ENCODE measurements around the gene IL1RN. TPM values are rescaled to one million over a fixed set of nuclear protein-coding genes. Genes with fewer than 3 reads are reported as not detected.

The IL1RN gene
- total and polyA plus RNA-seq, 2 donors (not counting 3 experiments of a cell fraction or from before 2014, with no cell fraction given): not detected

DNA sequence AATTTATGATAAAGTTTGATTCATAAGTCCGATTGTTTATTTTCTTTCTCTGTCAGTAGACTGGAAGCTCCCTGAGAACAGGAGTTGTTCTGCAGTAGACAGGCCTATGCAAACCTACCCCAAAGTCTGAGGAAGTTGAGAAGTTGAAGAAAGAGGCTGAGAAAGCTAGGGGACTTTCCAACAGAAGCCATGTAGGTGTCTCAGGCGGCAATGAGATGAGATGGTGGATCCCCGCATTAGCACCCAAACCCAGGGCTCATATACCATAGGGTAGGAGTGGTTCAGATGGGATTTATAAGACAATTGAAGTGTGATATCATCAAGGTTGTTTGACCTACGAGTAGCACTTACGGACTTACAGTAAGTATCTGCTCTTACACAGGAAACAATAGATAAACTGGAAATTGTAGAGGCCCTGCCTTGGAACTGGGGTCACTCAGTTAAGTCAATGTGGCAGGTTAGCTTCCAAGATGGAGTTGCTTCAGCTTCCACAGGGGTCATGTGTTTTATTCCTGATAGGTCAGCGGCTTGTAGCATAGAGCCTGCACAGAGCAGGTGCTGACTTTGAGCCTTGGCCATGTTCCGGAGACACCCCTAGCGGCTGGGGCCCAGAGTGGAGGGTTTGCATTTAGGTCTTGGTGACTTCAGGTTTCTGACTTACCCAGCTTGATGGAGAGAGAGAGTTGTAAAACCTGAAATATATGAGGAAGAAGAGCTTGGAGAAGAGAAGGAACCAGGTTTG is 44.1 kb downstream of the IL1RN start:
- no peaks in the 10 kb centered on the region for H4K20me1 ChIP-seq (replicated peaks; ENCODE audit: control insufficient read depth, extremely low read depth, insufficient read depth, low read length)
- H2AFZ ChIP-seq (ENCODE audit: low read depth, low read length): no peak overlapping the region
- FAIRE-seq (no peak), DNase-seq (ENCODE audit: low read depth, low spot score) (no peak)
- H3K9me3 ChIP-seq (replicated peaks; ENCODE audit: control insufficient read depth, insufficient read depth, low read length): no peaks in the 10 kb centered on the region
- H3K4me2 ChIP-seq (ENCODE audit: insufficient read depth, low read length): no peak overlapping the region
- H3K4me3 ChIP-seq (replicated peaks in 1 of 3; ENCODE audit: insufficient read depth in 1 of 3, low read depth in 1 of 3, low read length in 3 of 3): no peak overlapping the region
- ChIA-PET POLR2A (interaction anchor here (0.6 kb wide), 1 partner anchor 68 kb away, joined by 4 read pairs; no protein-coding TSS in a partner anchor), CTCF (interaction anchor here (1.0 to 1.4 kb wide), 2 partner anchors 27 to 33 kb away, joined by 3 to 6 read pairs; no protein-coding TSS in a partner anchor)
- no peak overlapping the region for H3K9ac ChIP-seq (replicated peaks; ENCODE audit: extremely low read depth, insufficient read depth, low read length)
- H3K9me1 ChIP-seq (replicated peaks; ENCODE audit: control insufficient read depth, extremely low read depth, insufficient read depth, low read length): no peaks in the 10 kb centered on the region
- no peaks in the 10 kb centered on the region for H3K4me1 ChIP-seq (ENCODE audit: control insufficient read depth, extremely low read depth, insufficient read depth, low read length)
- no peaks in the 10 kb centered on the region for H3K79me2 ChIP-seq (ENCODE audit: control insufficient read depth, insufficient read depth, low read length)
- no peak overlapping the region for H3K27ac ChIP-seq (ENCODE audit: insufficient read depth, low read depth, low read length)
- peaks cover 0 to 11% of the 10 kb centered on the region in 2 experiments for H3K27me3 ChIP-seq (ENCODE audit: control insufficient read depth in 2 of 2, insufficient read depth in 2 of 2, low read length in 2 of 2)
- dilution Hi-C loops (cut with MboI; ENCODE audit: extremely low pct_ligation_motif_present, low sequenced_read_pairs): no loop called here
- no peak for TF ChIP-seq POLR2AphosphoS5 (IDR thresholded peaks at IDR 0.05; ENCODE audit: insufficient read depth, low read depth, low read length)
- intact Hi-C loops (cut with micrococcal nuclease): no loop called here
- no TSS peak for BruUV-seq (replicated peaks)
- no peaks in the 10 kb centered on the region for H3K36me3 ChIP-seq (ENCODE audit: control insufficient read depth in 2 of 2, extremely low read depth in 1 of 2, insufficient read depth in 2 of 2, low read length in 2 of 2)

DNA sequence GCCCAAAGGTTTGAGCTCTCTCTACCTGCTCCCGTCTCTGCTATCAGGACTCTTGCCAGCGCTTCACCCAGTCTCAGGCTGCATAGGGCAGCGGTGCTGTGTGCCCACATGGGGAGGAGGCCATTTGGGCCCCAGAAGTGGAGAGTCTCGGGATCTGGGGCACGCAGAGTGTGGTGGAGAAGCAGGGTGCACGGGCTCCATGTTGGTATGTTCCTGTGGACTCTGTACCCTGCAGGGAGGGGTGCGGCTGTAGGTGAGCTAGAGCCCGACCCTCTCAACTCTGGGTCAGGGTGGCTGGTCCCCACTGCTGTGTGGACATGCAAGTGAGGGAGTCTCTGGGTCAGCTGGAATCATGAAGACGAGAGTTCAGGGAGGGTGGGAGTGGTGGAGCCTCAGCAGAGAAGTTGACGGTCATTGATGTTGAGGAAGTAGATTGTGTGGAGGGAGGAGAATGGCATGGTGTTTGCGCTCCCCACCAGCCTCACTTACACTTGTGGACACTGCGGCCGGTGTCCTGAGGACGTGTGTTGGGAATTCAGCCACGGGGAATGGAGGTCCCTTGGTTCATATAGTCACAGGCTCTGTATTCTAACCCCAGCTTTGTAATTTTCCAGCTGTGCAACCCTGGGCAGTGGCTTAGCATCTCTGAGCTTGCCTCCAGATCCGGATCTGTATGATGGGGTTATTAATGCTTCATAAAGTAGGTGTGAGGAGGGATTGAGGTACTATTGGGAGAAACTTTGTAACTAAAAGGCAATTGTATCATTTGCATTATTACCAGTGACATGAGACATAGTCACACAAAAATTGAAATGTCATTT is 45.5 kb downstream of the IL1RN start:
- Histone ChIP-seq H3K4me1 (ENCODE audit: control insufficient read depth, extremely low read depth, insufficient read depth, low read length) (no peaks in the 10 kb centered on the region), H3K4me2 (ENCODE audit: insufficient read depth, low read length) (no peak overlapping the region), H3K4me3 (replicated peaks in 1 of 3; ENCODE audit: insufficient read depth in 1 of 3, low read depth in 1 of 3, low read length in 3 of 3) (no peak overlapping the region), H3K27ac (ENCODE audit: insufficient read depth, low read depth, low read length) (no peak overlapping the region), H4K20me1 (replicated peaks; ENCODE audit: control insufficient read depth, extremely low read depth, insufficient read depth, low read length) (no peaks in the 10 kb centered on the region), H2AFZ (ENCODE audit: low read depth, low read length) (no peak overlapping the region), H3K9ac (replicated peaks; ENCODE audit: extremely low read depth, insufficient read depth, low read length) (no peak overlapping the region), H3K79me2 (ENCODE audit: control insufficient read depth, insufficient read depth, low read length) (no peaks in the 10 kb centered on the region), H3K9me1 (replicated peaks; ENCODE audit: control insufficient read depth, extremely low read depth, insufficient read depth, low read length) (no peaks in the 10 kb centered on the region), H3K9me3 (replicated peaks; ENCODE audit: control insufficient read depth, insufficient read depth, low read length) (no peaks in the 10 kb centered on the region), H3K27me3 (ENCODE audit: control insufficient read depth in 2 of 2, insufficient read depth in 2 of 2, low read length in 2 of 2) (peaks cover 0 to 7% of the 10 kb centered on the region in 2 experiments), H3K36me3 (ENCODE audit: control insufficient read depth in 2 of 2, extremely low read depth in 1 of 2, insufficient read depth in 2 of 2, low read length in 2 of 2) (no peaks in the 10 kb centered on the region)
- FAIRE-seq (no peak), DNase-seq (ENCODE audit: low read depth, low spot score) (no peak)
- TF ChIP-seq POLR2A (IDR thresholded peaks at IDR 0.05; ENCODE audit: low read depth, low read length): no peak
- TF ChIP-seq, protein P1, sequence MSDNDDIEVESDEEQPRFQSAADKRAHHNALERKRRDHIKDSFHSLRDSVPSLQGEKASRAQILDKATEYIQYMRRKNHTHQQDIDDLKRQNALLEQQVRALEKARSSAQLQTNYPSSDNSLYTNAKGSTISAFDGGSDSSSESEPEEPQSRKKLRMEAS (IDR thresholded peaks at IDR 0.05; ENCODE audit: insufficient read depth, insufficient read length): no peak
- TF ChIP-seq MYC (IDR thresholded peaks at IDR 0.05; ENCODE audit: low read depth, low read length): no peak
- no peak for TF ChIP-seq JUN (IDR thresholded peaks at IDR 0.05; ENCODE audit: borderline replicate concordance, insufficient read depth, insufficient read length, low read depth)
- TF ChIP-seq GATA2 (IDR thresholded peaks at IDR 0.05; ENCODE audit: insufficient read depth, insufficient read length, low read depth, low read length): no peak
- TF ChIP-seq POLR2AphosphoS5 (IDR thresholded peaks at IDR 0.05; ENCODE audit: insufficient read depth, low read depth, low read length): no peak
- no peak for TF ChIP-seq EZH2 (IDR thresholded peaks at IDR 0.05; ENCODE audit: borderline replicate concordance, low read depth, low read length, severe bottlenecking)
- no peak for TF ChIP-seq CTCF (IDR thresholded peaks at IDR 0.05; ENCODE audit: extremely low read depth in 1 of 2, insufficient read depth in 1 of 2, low read depth in 1 of 2, low read length in 2 of 2)
- TF ChIP-seq FOS (IDR thresholded peaks at IDR 0.05; ENCODE audit: borderline replicate concordance, insufficient read depth, low read length): no peak
- CTCF ChIA-PET: interaction anchor here (0.9 to 1.4 kb wide), 2 partner anchors 26 to 35 kb away, joined by 4 to 6 read pairs; no protein-coding TSS in a partner anchor
- POLR2A ChIA-PET: no interaction called here
- intact Hi-C loops (cut with micrococcal nuclease): no loop called here
- no TSS peak for BruUV-seq (replicated peaks)
- dilution Hi-C loops (cut with MboI; ENCODE audit: extremely low pct_ligation_motif_present, low sequenced_read_pairs): no loop called here
